Hindlimb muscle (tissue), 1 donor: ENCODE results near the gene CPM. TPM values are rescaled to one million over a fixed set of nuclear protein-coding genes. Genes with fewer than 3 reads are reported as not detected.

Source experiments
- DNase-seq: peaks from one replicate; pipeline ENCODE4 v3.0.0-alpha.2; 2013
- polyA plus RNA-seq: library from polyadenylated mRNA; unstranded; fragments of 120-200 nt; gene quantifications from one replicate; pipeline ENCODE4 v1.2.1, GENCODE V29; 2013; ENCODE audit not compliant: insufficient read length

Gene CPM
- polyA plus RNA-seq, 1 donor = 4.6 TPM

DNA sequence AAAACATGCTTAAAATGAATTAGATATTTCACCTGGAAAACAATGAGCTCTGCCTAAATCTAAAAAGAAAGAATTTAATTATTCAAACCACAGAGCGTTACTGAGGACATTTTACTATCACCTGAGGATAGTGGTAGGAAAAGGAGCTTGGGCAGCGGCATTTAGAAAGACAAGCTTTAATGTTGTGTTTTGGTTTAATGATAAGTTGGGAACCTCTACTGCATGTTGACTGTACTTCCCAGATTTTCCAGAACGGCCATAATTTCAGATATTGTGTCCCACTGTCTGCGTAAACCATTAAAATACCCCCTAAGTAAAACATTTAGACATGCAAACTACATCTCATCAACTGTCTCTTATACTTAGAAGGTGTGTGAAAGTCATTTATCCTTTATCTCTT lies 55.4 kb downstream of the CPM start:
- no peak for DNase-seq

DNA sequence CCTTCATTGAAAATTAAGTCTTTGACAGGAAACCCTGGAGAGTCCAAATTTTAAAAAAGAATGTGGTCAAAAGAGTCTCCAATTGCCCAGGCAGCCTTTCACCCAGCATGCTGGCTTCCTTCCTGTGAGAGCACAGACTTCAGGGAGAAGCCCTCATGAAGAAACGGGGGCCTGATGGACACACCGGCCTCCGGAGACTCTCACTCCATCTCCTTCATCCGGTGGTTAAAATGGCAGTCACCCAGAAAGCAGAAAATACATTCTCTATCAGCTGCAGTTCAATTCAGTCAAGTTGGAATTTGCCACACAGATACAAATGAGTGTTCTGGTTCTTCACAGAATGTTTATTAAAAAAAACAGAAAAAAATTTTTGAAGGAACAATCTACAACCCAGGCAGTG lies 56.5 kb downstream of the CPM start:
- DNase-seq = no peak

DNA sequence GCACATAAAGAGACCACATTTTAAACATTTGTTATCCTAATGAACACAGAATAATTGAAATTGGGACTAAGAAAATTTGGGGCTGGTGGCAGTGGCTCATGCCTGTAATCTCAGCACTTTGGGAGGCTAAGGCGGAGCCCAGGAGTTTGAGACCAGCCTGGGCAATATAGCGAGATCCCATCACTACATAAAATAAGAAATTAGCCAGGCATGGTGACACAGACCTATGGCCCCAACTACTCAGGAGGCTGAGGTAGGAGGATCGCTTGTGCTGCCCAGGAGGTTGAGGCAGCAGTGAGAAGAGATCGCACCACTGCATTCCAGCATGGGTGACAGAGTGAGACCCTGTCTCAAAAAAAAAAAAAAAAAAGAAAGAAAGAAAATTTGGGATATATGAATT lies 59.7 kb downstream of the CPM start:
- DNase-seq = no peak

DNA sequence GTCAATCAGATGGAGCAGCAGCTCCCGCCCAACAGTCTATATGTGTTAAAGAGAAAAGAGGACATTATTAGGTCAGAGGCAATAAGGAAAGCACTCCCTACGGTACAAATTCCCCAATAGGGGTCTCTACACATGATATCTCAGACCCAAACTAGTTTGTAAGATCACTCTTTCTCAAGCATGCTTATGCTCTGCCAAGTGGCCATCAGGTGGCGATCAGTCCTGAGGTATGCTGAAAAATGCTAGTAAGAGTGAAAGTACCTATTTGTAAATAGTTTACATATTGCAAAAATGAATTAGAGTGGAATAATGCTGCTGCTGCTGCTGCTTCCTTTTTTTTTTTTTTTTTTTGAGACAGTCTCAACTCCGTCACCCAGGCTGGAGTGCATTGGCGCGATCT lies 61.0 kb downstream of the CPM start:
- DNase-seq = no peak

DNA sequence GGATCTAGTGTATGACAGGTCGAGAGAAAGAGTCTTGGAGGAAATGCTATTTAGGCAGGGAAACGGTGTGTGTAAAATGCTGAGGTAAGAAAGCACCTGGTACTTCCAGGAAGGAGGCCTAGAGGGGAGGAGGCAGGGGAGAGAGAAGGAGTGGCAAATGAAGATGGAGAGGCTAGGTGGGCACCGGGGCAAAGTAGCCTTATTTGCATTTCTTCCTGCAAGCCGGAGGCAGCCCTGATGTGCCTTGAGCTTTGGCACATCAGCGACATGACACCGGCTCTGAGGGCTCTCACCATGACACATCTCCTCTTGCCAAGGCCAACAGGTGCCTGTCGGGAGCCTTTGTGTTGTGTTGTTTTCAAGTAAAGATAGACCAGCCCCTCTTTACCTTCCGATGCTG lies 61.6 kb downstream of the CPM start:
- DNase-seq = no peak

DNA sequence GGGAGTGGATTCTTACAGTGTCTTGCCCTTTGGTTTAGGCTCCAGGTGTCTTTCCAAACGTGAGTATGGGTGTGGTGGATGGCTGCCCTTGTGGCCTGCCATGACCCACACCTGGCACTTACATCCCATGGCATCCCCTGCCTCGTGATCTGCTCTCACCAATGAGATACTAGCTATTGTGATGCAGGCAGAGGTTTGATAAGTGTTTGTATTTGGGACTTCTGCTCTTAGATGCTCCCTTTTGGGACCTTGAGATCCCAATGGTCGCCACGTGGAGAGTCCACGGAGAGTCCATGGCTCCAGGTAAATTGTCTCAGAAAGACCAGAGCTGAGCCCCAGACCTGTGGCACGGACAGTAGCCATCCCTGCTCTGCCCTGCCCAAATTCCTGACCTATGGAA lies 62.5 kb downstream of the CPM start:
- DNase-seq = no peak

DNA sequence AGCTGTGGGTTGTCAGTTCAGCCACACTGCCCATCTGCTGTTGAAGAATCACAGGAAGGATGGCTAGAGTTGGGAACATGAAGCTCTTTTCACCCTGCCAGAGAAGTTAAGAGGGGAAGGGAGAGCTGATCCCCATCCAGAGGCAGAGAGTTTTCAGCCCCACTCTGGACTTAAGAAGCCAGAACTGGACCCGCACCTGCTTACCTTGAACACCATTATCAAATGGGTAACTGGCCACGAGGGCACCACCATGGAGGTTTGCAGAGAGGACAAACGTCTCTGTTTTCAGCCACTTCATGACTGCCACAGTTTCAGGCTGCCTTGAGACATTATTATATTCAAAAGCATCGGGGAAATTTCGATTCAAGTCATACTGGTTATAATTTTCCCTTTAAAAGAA lies 63.0 kb downstream of the CPM start:
- no peak for DNase-seq

DNA sequence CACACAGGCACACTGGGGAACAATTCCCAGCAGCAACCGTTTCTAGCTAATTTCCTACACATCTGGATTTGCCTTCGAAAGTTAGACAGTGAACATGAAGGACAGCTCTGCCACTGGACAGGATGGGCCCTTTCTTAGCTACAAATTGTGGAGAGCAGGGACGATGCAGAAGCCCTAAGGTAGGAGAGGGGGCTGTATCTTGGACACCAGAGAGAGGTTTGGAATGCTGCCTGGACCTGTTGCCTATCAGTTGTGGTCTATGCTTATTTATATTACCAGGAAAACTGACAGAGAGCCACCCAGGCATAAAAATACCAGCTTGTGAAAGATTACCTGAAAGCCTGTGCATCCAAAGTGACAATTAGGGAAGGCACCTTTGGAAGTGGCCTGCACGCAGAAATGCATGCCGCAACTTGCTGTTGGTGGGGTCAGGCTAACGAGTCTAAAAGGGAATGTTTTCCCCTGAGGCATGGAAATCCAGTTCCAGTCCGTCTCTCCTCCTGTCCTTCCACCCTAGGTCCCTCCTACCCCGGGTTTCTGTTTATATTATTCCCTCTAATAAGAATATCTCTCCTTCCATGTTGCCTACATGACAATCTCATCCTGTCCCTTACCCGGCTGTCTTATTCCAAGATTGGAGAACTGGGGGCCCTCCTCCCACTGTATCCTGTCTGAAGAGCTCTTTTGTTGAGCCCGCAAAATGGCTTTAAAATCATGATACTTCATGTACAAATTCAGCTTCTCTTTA lies 64.8 kb downstream of the CPM start:
- DNase-seq = no peak

DNA sequence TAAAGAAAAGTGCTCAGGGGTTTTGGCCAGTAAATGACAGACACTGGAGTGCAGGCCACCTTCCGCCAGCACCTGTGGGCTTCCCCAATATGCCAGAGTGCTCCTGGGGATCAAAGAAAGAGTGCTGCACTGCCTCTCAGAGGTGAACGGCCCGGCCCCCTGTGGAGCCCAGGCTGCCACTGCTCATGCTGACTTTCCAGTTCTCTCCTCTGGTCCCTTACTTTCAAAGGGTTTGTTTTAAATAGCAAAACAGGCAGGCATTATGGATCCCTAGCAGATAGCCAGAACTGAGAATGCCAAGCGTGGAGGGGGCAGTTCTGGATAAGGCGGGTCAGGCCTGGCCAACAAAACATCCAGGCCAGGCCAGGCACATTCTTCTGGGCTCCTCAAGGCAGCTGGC lies 65.4 kb downstream of the CPM start:
- DNase-seq = no peak

DNA sequence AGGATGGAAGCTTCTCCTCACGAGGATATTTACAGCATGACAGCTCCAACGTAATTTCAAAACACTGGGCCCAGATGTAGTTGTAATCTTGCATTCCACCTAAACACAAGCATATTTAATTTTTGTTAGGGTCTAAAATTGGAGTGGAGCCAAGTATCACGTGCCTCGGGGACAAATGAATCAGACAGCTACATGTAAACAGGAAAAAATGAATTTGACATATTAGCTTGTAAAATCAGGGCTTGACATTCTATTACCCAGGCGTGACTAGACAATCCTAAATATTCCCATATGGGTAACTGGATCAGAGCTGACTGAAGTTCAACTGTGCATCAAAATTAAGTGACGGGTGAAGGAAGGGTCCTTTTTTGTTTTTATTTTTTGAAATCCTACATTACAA lies 66.0 kb downstream of the CPM start:
- DNase-seq = no peak

DNA sequence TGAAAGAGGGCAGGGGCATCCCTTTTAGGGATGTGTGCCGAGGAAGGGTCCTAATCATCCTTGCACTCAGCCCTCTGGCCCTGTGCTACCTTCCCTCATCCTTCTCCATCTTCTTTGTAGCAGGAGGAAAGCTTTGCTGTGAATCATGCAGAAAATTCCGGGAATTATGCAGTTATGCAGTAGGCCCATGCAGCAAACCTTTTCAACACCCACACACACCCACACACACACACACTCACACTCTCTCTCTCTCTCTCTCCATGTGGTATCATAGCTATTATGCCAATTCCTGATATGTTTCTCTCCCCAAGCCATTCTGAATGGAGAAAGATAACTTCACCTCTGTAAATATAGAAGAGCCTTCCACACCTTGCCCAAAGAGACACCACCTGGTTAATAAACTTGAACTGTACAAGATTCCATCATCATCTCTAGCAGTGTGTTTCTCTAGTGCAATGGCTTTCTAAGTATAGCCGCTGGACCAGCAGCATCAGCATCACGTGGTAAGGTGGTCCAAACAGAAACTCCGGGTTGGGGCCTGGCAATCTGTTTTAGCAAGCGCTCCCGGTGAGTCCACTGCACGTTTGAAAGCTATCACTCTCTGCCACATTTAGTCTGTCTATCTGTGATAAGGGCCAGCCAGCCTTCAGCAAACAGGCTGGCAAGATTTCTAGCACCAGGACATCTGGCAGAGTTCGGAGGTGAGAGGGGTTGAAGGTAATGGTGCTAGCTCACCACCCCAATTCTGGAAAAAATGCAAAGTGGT lies 67.4 kb downstream of the CPM start:
- no peak for DNase-seq

DNA sequence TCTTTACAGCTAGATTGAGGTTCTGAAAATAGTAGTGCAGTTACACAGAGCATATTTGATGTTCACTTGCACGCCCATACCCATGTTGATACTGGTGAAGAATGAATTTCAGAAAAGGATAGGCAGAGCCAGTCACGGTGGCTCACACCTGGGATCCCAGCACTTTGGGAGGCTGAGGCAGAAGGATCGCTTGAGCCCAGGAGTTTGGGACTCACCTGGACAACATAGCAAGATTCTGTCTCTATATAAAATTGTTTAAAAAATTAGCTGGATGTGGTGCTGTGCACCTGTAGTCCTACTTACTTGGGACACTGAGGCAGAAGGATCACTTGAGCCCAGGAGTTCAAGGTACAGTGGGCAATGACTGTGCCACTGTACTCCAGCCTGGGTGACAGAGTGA lies 68.4 kb downstream of the CPM start:
- no peak for DNase-seq

DNA sequence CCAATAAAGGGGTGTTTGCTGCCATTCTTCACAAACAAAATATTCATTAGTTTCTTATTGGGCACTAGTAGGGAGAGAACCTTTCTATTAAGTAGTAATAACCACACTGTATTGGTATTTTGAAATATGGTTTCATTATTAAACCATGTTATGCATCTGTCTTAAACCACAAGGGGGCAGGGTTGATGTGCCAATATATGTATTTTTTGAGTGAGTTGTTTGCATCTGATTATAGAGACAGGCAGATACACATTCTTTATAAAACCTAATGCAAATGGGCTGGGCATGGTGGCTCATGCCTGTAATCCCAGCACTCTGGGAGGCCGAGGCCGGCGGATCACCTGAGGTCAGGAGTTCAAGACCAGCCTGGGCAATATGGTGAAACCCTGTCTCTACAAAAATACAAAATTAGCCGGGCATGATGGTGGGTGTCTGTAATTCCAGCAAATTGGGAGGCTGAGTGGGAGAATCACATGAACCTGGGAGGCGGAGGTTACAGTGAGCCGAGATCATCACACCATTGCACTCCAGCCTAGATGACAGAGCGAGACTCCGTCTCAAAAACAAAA lies 69.0 kb downstream of the CPM start:
- DNase-seq = peak; percentile 15

DNA sequence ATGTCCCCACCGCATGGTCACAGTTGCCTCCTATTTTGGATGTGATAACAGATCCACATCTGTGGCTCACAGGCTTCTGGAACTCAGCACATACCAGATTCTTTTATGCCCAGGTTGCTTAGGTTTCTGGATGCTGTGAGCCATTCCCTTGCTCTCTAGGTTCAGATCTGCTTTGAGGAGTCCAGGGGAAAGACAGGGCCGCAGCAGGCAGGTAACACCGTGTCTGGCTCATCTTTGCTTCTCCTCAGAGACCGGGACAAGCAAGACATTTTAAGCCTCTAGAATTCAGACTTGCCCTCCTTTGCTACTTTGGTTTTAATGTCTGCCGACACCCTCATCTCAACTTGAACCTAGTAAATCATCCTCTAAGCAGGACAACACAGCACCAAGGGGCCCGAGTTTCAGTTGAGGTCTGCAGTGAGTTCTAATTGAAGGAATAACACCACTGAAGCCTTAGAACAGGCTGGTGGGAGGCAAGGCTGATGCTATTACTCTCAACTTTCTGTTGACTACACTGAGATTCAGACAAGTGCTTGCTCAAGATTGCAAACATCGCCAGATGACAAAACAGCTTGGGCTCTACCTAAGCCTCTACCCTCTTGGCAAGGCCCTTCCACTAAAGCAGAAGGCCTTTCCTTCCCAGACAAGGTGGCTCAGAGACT lies 69.7 kb downstream of the CPM start:
- no peak for DNase-seq

DNA sequence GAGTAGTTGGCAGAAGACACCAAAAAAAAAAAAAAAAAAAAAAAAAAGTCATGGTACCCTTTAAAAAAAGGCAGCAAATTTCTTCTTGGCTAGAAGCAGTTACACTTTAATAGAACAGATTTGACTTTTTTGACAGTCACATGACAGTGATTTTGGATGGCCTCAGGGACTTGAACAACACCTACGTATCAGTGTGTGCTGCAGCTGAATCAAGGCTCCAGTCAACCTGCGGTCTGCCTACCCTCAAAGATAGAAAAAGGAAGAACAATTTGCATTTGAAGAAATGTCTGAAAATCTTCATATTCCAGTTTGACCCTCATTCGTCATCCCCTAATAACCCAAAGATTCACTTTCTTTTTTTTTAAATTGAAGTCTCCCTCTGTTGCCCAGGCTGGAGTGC lies 71.1 kb downstream of the CPM start:
- DNase-seq = no peak

DNA sequence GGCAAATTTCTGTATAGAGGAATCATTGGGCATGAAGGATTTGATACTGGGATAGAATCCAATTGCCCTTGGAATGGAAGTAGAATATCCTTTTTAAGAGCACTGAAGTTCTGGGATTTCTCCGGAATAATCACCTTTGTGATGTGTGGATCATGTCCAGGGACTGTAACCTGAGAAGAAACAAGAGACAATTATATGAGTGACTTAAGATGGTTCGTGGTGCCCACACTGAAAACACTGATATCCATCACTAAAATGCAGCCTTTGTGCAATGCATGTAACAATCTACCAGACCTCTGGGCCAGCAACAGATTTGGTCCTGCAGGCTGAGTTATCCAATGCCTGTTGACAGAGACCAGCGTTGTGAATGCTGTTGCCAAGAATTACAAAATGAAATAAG lies 76.5 kb downstream of the CPM start:
- DNase-seq = no peak

DNA sequence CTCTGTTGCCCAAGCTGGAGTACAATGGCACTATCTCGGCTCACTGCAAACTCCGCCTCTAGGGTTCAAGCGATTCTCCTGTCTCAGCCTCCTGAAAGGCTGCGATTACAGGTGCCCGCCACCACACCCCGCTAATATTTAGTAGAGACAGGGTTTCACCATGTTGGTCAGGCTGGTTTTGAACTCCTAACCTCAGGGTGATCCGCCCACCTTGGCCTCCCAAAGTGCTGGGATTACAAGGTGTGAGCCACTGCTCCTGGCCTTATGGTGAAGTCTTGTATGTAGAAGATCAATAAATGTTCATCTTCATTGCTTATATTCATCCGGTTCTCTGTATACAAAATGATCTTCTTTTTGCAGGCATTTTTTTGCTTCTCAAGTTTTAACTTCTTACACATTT lies 77.2 kb downstream of the CPM start:
- DNase-seq = no peak

DNA sequence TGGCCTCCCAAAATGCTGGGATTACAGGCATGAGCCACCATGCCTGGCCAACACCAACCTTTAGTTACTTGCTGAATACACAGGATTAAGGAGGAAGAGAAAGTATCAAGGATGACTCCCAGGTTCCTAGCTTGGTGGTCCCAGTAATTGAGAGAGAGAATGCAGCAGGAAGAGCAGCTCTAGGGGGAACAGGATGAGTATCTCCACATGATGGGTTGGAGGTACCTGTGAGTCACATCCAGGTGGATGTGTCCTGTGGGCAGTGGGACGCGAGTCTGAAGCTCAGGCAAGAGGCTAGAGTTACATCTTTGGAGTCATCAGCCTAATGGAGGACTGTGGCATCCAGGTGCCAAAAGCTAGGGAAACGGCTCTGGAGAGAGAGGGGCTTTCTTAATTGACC lies 77.9 kb downstream of the CPM start:
- no peak for DNase-seq

DNA sequence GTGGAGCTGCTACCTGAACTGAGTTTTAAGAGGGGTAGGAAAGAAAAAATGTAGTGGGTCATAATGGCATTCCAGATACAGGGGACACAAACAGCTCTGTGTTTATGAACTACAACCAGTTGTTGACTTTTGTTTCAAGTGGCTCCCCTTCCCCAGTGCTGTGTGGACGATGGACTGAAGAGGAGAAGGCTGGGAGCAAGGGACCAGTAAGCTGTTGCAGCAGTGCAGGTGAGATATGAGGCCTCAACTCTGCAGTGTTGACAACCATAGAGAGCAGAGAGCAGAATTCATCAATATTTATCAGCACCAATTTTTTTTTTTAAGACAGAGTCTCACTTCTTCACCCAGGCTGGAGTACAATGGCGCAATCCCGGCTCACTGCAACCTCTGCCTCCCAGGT lies 78.4 kb downstream of the CPM start:
- DNase-seq = no peak

DNA sequence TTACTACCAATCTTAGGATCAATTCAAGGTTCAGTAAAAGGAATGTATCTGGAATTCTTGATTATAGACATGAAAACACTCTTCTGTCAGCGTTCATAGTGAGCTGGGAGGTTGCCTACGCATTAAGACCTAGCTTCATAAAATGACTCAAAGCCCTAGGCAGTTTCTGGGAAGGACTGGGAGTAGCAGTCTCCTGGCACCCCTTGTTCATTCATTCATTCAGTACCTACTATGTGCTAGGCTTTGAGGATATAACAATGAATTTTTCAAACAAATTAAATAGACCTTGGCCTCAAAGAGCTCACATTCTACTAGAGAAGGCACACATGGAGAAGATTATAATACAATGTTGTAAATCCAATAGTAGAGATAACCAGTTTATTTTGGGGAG lies 78.9 kb downstream of the CPM start:
- DNase-seq = no peak

DNA sequence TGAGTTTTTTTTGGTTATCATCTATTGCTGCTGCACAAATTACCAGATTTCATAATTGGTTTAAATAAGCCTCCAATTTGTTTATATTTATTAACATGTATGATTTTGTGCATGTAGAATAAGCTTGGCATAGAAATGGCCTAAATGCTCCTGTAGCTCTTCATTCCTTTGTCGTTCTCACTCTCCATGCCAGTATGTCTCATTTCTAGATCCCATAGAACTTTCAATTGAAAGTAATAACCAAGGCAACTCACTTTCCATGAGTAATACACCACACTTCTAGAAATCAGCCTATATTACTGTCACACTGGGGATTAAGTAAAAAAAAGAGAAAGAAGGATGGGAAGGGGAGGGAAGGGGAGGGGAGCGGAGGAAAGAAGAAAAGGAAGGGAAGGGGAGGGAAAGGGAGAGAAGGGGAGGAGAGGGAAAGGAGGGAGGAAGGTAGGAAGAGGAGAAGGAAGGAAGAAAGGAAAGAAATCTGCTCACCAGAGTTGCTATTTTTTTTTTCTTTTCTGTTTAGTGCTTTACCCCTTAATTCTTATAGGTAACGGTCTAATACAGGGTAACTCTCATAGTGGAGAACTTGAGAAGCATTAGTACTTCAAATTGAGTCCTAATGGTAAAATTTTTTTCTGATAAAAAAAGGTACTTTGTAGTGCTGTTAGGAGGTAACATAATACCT lies 79.4 kb downstream of the CPM start:
- DNase-seq = no peak

DNA sequence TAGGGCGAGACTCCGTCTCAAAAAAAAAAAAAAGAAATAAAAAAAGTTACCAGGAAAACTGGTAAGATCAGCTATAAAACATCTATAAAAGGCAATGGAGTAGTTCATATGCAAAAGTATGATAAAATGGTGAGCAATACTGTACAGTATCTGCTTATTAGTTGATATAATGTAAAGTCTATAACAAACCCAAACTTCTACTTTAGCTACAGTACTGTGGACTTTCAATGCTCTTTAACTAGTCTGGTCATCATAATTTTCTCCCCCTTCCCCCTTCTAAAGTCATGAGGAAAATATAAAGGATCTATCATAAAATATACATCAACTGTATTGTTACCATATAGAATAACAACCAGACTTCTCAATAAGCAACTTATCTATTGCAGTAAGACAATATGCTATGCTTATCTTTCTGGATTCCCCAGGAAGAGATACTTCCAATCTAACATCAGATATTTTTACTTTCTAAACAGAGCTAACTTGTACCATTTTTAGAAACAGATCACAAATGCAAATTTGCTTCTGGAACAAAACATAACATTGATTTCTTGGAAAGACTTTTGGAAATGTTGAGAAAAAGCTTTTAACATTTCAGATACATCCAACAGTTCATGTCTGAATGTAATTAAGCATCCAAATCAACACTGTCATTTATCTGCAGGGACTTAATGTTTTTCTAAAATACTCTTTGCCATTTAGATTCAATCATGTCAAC lies 81.2 kb downstream of the CPM start:
- DNase-seq = no peak
